Measurements from ENCODE around the gene ADAM11.

The ADAM11 gene

DNA sequence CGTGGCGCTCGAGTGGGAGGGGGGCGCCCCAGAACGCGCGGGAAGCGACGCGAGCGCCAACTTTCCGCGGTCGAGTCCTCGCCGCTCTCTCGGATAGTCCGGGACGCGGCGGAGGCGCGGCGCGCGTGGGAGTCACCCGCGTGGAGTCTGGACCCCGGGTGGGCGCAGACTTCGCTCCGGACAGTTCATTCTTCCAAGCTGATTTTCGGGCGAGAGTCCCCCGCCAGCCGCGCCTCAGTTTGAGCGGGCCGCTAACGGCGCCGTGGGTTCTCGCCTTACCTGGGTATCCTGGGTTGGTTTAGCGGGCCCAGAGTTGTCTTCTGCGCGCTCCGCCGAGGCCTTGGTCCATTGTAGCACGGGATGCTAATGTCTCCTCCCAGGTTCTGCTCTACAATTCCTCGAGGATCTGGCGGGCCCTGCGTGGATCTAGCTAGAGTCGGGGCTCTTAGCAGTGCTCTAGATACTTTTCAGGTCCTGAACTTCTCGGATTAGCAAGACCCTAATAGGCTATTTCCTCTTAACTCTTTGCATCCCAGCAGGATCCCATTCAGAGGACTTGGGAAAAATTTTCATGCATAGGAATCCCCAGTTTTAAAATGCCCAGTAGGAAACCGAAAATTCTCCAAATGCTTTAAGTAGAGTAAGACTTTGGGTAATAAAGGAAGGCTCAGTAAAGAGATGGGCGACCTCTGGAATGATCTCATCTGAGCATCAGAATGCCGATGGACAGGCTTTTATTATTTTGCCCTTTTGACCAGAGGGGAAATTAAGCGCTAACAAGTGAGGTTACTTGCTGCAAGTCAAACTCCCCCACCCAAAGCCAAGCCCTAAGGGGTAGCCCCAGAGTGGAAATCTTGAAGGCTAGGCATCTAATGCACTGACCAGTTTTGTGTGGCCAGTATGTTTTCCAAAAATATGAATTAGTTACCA is 71.8 kb downstream of the ADAM11 start:
- DNase-seq (ENCODE audit: low spot score) = no peak

DNA sequence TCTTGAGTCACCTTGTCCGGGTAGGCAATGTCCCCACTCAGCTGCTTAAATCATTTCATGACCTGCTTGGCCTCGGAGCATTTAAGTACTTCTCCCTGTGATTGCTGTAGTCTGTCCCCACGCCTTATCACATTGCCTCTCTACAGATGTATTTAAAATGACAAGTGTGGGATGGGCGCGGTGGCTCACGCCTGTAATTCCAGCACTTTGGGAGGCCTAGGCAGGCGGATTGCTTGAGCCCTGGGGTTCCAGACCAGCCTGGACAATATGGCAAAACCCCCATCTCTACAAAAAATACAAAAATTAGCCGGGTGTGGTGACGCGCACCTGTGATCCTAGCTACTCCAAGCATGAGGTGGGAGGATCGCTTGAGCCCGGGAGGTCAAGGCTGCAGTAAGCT is 72.6 kb downstream of the ADAM11 start:
- DNase-seq (ENCODE audit: low spot score) = no peak
